Astrocyte (in vitro differentiated cells and primary cell): ENCODE data around the gene TMEM94. TPM values are rescaled to one million over a fixed set of nuclear protein-coding genes. Genes with fewer than 3 reads are reported as not detected.

Experiments
- DNase-seq: peaks from one replicate; pipeline ENCODE4 v3.0.0-alpha.2; 2010; ENCODE audit warnings: low read depth
- FAIRE-seq: peaks from 2 replicates; lab custom pipeline; 2011; peaks lifted over from hg19 to GRCh38; lab: Jason Lieb, UNC
- H2AFZ ChIP-seq: 2 replicates; pipeline ENCODE4 v1.6.0; 2012; ENCODE audit warnings: low read depth, low read length, inconsistent platforms
- H3K27ac ChIP-seq: 2 replicates; pipeline ENCODE4 v1.5.1; 2011; ENCODE audit warnings: low read depth, low read length, inconsistent platforms
- H3K27me3 ChIP-seq: 2 replicates; pipeline ENCODE4 v1.6.0; 2011; ENCODE audit warnings: low read length, inconsistent platforms; ENCODE audit not compliant: insufficient read depth
- H3K36me3 ChIP-seq: 2 replicates; pipeline ENCODE4 v1.5.1; 2011; ENCODE audit warnings: low read length, inconsistent platforms; ENCODE audit not compliant: insufficient read depth
- H3K4me1 ChIP-seq: 2 replicates; pipeline ENCODE4 v1.5.1; 2011; ENCODE audit warnings: low read length, inconsistent platforms; ENCODE audit not compliant: insufficient read depth
- H3K4me2 ChIP-seq: 2 replicates; pipeline ENCODE4 v1.6.0; 2012; ENCODE audit warnings: low read length, inconsistent platforms
- H3K4me3 ChIP-seq: 2 replicates; pipeline ENCODE4 v1.5.1; 2011; ENCODE audit warnings: low read depth, mild to moderate bottlenecking, low read length, inconsistent platforms; ENCODE audit not compliant: insufficient read depth
- H3K79me2 ChIP-seq: 2 replicates; pipeline ENCODE4 v1.6.0; 2012; ENCODE audit warnings: mild to moderate bottlenecking, low read length, inconsistent platforms; ENCODE audit not compliant: insufficient read depth
- H3K9ac ChIP-seq: 2 replicates; pipeline ENCODE4 v1.6.0; 2012; ENCODE audit warnings: mild to moderate bottlenecking, low read length, inconsistent platforms
- H3K9me3 ChIP-seq: 2 replicates; pipeline ENCODE4 v1.5.1; 2012; ENCODE audit warnings: low read depth, mild to moderate bottlenecking, low read length, inconsistent platforms; ENCODE audit not compliant: insufficient read depth
- H4K20me1 ChIP-seq: 2 replicates; pipeline ENCODE4 v1.6.0; 2012; ENCODE audit warnings: low read length, inconsistent platforms; ENCODE audit not compliant: insufficient read depth
- H3K27ac Mint-ChIP-seq: one replicate; pipeline ENCODE4 v1.8.0; 2021; ENCODE audit warnings: mild to moderate bottlenecking, mixed read lengths; ENCODE audit not compliant: unreplicated experiment
- H3K27me3 Mint-ChIP-seq: one replicate; pipeline ENCODE4 v1.8.0; 2021; ENCODE audit warnings: low read depth, mixed read lengths; ENCODE audit not compliant: unreplicated experiment
- H3K36me3 Mint-ChIP-seq: one replicate; pipeline ENCODE4 v1.8.0; 2021; ENCODE audit warnings: low read depth, mixed read lengths; ENCODE audit not compliant: unreplicated experiment
- H3K4me1 Mint-ChIP-seq: one replicate; pipeline ENCODE4 v1.8.0; 2021; ENCODE audit warnings: low read depth, mixed read lengths; ENCODE audit not compliant: unreplicated experiment
- H3K4me3 Mint-ChIP-seq: one replicate; pipeline ENCODE4 v1.8.0; 2021; ENCODE audit warnings: mild to moderate bottlenecking, moderate library complexity, mixed read lengths; ENCODE audit not compliant: unreplicated experiment
- H3K9me3 Mint-ChIP-seq: one replicate; pipeline ENCODE4 v1.8.0; 2021; ENCODE audit warnings: mild to moderate bottlenecking, mixed read lengths; ENCODE audit not compliant: unreplicated experiment
- CTCF ChIP-seq: IDR thresholded peaks from 2 replicates; pipeline ENCODE4 v1.5.1; 2011; ENCODE audit warnings: low read depth, mild to moderate bottlenecking, inconsistent platforms, low read length, moderate library complexity; ENCODE audit not compliant: insufficient read depth
- EZH2 ChIP-seq: IDR thresholded peaks from 2 replicates; pipeline ENCODE4 v1.6.1; 2012; ENCODE audit warnings: mild to moderate bottlenecking, low read length, inconsistent platforms; ENCODE audit not compliant: insufficient read depth
- total RNA-seq: library from RNA; stranded (reverse); gene quantifications from 2 replicates; pipeline ENCODE4 v1.2.1, GENCODE V29; 2021

The TMEM94 gene
- total RNA-seq, 1 donor from 2014 or later, result 52.4 TPM

DNA sequence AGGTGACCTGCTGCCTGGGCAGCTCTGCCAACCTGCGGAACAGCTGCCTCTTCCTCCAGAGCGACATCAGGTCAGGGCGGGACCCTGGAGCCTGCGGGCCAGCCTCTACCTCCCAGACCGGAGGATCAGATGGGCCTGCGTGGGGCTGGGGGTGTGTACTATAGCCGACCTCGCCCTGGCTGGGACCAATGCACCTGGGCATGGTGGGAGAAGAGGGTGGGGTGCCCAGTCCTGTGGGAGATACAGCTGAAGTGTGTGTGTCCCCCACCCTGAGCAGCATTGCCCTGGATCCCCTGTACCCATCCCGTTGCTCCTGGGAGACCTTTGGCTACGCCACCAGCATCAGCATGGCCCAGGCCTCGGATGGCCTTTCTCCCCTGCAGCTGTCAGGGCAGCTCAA, 39.6 kb downstream of the TMEM94 start:
- H3K27ac Mint-ChIP-seq, result no peak overlapping the region
- Histone ChIP-seq H3K9me3 (no peaks in the 10 kb centered on the region), H3K79me2 (no peaks in the 10 kb centered on the region), H3K9ac (no peak overlapping the region), H4K20me1 (no peaks in the 10 kb centered on the region), H3K36me3 (peaks cover 2% of the 10 kb centered on the region), H3K27me3 (no peaks in the 10 kb centered on the region), H2AFZ (no peak overlapping the region), H3K4me2 (no peak overlapping the region), H3K4me1 (no peaks in the 10 kb centered on the region), H3K27ac (no peak overlapping the region), H3K4me3 (no peak overlapping the region)
- no peak for FAIRE-seq
- no peaks in the 10 kb centered on the region for H3K9me3 Mint-ChIP-seq
- no peaks in the 10 kb centered on the region for H3K27me3 Mint-ChIP-seq
- no peaks in the 10 kb centered on the region for H3K4me1 Mint-ChIP-seq
- peaks cover 13% of the 10 kb centered on the region for H3K36me3 Mint-ChIP-seq
- no peak for DNase-seq
- TF ChIP-seq EZH2, result no peak
- no peak for TF ChIP-seq CTCF
- no peak overlapping the region for H3K4me3 Mint-ChIP-seq

- Histone ChIP-seq H3K79me2 (no peaks in the 10 kb centered on the region), H3K9me3 (no peaks in the 10 kb centered on the region), H3K4me3 (no peak overlapping the region), H3K27me3 (no peaks in the 10 kb centered on the region), H3K4me2 (no peak overlapping the region), H3K9ac (no peak overlapping the region), H3K4me1 (no peaks in the 10 kb centered on the region), H3K27ac (no peak overlapping the region), H3K36me3 (peaks cover 2% of the 10 kb centered on the region), H4K20me1 (no peaks in the 10 kb centered on the region), H2AFZ (no peak overlapping the region)
- Mint-ChIP-seq H3K9me3 (no peaks in the 10 kb centered on the region), H3K27me3 (no peaks in the 10 kb centered on the region), H3K27ac (no peak overlapping the region), H3K36me3 (peaks cover 8% of the 10 kb centered on the region), H3K4me1 (no peaks in the 10 kb centered on the region), H3K4me3 (no peak overlapping the region)
- FAIRE-seq (no peak), DNase-seq (no peak)
- TF ChIP-seq EZH2 (no peak), CTCF (no peak)
These were observed 41.7 kb downstream of the TMEM94 start for GRCh38 chr17:75498039-75498725.

DNA sequence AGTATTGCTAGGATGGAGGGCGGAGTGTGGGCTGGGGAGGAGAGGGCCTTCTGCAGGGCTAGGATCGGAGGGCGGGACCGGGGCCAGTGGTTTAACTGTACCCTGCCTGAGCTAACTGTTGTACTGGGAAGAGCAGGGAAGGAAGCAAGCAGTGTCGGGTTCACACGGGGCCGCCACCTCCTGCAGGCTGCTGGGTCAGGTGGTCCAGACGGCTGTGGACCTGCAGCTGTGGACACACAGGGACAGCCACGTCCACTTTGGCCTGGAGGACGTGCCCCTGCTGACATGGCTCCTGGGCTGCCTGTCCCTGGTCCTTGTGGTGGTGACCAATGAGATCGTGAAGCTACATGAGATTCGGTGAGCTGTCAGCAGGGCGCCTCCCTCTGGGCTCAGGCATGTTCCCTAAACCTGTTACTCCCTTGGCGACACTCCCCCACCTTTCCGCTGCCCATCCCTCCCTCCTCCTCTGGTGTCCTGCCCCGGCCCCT, 42.3 kb downstream of the TMEM94 start:
- Mint-ChIP-seq H3K9me3 (no peaks in the 10 kb centered on the region), H3K36me3 (peaks cover 8% of the 10 kb centered on the region), H3K4me1 (no peaks in the 10 kb centered on the region), H3K4me3 (no peak overlapping the region), H3K27ac (no peak overlapping the region), H3K27me3 (no peaks in the 10 kb centered on the region)
- DNase-seq (no peak), FAIRE-seq (no peak)
- Histone ChIP-seq H3K9ac (no peak overlapping the region), H3K4me1 (no peaks in the 10 kb centered on the region), H4K20me1 (no peaks in the 10 kb centered on the region), H3K27me3 (no peaks in the 10 kb centered on the region), H3K36me3 (peaks cover 2% of the 10 kb centered on the region), H3K27ac (no peak overlapping the region), H3K79me2 (no peaks in the 10 kb centered on the region), H3K9me3 (no peaks in the 10 kb centered on the region), H3K4me2 (no peak overlapping the region), H3K4me3 (no peak overlapping the region), H2AFZ (no peak overlapping the region)
- TF ChIP-seq CTCF (no peak), EZH2 (no peak)
